ENCODE results near the gene SDK2.

SDK2 gene

DNA sequence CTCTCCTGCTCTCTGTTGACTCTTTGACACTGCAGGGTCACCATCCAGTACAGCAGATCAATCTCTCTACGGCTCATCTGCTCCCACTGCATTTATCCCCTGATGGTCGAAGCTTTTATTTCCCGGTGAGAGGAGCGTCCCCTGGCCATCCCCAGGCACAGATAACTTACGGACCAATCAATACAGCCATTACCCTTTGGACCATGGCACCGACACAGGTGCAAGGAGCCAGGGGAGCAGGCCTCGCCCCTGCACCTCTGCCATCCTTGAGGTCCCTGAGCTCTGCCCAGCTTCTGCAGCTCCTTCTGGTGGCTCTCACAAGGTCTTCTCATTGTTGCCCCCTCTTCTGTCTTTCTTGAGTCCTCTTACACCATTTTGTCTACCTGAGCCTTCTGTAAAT is 115.6 kb downstream of the SDK2 start:
- no peak for DNase-seq

DNA sequence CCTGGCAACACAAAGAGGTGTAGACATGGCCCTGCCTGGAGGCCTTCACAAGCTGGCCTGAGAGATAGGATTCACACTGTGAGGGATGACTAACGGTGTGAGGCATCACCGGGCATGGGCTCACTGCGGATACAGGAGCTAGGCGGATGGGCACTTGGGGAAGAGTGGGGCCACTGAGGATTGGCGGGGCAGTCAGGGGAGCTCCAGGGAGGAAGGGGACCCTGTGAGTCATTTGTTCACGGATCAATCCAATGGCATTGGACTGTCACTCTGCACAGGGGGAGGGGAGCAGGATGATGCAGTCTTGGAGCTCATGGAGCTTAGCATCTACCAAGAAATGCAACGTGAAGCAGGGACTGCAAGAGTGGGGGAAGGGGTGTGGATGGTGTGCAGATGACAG is 117.3 kb downstream of the SDK2 start:
- no peak for DNase-seq

DNA sequence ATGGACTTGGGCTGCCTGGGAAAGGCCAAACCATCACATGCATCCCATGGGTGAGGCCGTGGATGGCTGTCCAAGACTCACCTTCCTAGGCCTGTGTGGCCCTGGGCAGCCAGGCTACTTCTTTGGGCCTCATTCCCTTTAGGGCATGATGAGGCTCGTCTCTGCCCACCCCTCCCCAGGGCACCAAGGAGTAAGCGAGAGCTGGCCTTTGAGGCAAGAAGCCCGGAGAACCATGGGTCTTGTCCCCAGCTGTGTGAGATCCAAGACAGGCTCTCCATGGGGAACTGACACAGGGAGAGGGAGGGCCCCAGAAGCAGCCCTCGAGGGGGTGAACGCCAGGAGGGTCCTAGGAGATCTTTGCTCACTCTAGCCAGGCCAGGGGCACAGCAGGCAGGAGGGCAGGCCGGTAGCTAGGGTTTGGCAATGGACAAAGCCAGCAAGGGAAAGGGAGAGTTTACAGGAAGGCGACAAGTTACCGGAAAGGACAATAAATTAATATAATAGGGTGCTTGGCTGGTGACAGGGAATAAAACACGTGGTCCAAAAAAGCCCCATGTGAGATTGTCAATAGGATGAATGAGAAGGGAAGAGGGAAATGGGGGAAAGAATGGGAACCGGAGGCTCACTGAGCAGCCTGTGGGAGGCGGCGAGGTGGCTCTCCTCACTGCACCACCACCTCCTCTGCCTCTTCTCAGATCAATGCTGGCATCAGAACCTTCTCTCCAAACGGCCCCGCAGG is 119.1 kb downstream of the SDK2 start:
- no peak for DNase-seq

DNA sequence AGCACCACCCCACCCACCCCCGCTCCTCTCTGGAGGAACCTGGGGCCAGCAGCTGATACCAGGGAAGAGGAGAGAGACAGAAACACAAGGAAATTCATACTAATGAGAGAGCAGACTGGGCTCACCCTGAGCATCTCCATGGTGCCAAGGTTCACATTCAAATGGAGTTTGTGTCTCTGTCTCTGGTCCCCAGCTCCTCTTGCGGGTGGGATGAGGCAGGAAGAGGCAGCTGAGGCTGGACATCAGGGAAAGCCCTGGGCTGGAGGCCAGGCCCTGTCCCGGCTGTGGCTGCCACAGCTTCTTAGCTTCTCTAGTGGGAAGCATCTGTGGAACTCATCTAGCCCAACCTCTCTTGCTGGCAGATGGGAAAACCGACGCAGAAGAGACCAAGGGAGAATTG is 121.5 kb downstream of the SDK2 start:
- no peak for DNase-seq

DNA sequence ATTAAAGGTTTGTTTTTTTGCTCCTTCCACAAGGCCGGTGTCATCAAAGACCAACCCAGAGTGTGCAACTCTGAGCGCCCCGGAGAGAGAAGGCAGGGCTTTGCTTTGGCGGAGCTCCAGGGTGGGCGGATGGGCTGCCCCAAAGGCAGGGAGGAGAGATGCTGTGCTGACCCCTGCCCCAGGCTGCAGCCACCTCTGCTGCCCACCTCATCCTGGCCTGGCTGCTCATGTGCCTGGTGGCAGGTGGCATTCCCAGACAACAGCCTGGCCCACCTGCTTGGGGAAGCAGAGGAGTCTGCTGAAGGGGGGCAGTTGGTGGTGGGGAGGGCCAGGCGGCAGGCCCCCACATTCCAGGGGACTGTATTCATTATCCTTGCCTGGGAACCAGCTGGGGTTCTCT is 122.1 kb downstream of the SDK2 start:
- DNase-seq, result no peak

DNA sequence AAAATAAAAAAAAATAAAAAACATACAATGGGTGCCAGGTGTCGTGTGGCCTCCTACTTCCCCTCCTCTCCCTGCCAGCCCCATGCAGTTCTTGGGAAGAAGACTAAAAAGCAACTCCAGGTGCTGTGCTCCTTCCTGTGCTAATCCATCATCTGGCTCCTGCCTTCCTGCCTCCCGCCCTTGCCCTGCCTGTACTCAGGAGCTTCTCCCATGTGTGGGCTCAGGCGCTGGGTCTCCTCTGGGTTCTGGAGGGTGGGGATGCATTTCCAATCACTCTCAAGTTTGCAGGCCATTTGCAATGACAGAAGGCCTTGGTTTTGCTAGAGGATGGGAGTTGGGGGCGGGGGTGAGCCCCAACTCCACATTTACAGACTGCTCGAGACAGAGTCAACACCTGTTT is 122.9 kb downstream of the SDK2 start:
- DNase-seq, result no peak

DNA sequence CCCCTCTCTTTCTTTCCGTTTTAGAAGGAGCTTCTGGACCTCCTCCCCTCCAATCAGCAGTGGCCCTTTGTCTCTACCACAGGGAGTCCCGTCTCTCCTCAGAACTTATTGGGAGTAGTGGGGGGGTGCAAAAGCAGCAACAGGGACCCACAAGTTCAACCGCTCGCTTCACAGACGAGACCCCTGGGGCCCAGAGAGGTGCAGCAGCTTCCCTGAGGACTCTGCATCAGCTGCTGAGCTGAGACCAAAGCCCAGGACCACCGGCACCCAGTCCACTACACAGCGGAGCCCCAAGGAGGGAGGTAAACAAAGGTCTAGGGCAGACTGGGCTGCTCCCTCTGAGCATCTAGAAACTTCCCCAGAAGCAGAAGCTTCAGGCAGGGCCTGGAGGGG is 123.9 kb downstream of the SDK2 start:
- DNase-seq, result no peak

DNA sequence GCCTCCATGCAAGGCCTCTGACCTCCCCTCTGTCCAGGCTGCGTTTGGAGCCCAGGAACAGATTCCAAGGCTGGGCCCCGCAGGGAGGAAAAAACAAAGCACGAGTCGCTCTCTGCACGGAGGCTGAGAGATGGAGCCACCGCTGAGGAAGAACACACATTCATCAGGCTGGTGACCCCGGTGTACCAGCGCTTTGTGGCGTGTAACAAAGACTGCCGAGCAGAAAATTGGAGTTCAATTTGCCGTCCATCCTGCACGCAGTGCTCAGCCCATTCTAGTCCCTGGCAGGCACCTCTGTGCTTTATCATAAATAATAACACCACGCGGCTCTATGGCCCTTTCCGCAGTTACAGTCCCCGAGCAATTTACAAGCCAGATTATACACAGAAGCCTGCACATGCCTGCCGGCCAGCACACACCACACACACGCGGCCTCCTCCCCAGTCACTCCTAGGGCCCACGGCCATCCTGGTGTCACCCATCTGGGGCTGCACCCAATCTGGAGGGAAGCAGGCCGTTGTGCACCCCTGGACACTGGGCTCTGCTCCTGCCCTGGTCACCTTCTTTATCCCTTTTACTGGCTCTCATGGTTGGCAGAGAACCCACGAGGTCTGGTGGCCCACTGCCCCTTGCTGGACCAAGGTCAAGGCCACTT is 124.4 kb downstream of the SDK2 start:
- no peak for DNase-seq

DNA sequence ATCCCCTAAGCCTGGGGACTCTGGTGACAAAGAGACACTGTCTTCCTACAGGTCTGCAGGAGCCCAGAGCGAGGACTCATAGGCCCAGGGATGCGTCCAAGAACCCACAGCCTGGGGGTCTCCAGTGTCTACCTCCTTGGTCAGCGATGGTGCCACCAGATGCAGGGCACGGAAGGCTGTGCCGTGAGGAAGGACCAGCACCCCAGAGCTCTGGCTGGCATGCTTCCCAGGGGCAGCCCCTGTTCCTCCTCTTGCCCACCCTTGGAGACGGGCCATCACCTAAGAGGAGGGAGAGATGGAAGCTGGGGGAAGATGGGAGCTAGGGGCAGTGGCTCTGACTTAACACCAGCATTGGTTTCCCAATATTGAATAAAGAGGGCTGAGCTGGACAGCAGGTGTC is 125.2 kb downstream of the SDK2 start:
- no peak for DNase-seq

DNA sequence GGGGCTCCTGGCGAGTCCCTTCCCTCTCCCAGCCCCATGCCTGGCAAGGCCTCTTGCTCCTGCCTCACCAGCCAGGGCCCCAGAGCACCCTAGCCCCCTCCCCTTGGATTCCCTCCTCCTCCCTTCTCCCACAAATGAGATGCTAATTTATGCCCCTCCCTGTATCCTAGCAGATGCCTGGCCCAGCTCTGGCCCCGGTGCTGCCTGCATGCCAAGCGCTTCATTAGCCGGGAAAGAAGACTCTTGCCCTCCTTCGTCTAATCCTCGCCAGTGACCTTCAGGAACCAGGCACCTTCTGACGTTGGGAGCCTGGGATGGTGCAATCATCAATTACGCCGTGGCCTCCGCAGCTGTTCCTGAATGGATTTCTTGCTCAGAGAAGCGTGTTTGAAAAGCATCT is 127.8 kb downstream of the SDK2 start:
- DNase-seq, result no peak

DNA sequence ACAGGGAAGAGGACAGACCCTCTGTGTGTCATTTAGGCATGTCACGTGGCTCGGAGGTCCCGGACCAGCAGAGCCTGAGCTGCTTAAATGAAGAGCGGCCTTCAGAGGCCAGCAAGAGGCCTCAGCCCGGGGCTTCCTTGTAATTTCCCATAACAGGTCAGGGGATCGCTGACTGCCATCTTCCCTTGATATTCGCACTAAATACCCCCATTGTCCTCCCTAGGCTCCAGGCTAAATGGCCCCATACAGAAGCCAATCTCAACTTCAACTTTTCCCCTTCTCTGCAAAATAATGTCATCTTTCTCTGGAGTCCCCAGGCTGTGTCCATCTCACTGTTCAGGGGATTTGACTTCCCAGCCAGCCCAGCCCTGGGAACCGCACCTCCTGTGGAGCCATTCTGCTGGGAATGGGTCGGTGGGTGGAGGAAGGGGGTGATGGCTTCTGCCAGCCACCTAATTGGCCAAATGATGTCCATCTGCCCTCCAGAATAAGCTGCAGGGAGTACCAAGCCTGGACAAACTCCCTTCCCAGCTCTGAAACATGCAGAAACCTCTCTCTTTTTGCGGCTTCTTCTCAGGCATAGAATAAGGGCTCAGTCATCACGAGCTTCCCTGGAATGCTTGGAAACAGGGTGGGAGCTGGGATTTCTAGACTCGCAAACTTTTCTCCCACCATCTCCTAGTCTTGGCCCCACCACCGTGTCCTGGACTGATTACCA is 129.9 kb downstream of the SDK2 start:
- no peak for DNase-seq

DNA sequence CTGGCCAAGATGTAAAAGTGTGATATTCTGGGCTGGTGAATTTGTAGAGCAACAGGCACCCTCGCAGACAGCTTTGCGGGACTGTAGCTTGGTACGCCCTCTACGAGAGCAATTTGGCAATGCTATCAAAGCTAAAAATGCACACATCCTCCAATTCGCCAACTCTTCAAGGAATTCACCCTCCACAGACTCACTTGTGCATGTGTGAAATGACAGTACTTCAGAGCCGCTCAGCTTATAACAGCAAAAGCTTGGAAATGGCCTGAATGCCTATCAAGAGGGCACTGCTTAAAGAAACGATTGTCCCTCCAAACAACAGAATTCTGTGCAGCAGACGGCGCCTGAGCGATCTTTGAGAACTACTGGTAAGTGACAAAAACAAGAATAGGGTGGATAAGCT is 130.8 kb downstream of the SDK2 start:
- DNase-seq, result no peak

DNA sequence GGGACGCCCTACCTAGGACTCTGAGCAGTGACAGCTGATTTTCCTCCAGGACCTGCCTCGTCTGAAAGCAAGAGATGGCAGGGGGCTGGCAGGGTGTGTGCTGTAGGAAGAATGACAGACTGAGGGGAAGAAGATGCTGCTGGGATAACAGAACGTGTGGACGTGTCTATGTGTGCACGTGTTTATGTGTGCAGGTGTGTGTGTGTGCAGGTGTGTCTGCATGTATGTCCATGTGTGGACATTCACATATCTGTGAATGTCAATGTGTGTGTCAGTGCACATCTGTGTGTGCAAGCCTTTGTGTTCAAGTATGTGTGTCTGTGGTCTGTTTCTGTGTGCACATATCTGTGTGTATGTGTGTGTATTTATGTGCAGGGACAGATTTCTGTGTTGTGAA is 132.5 kb downstream of the SDK2 start:
- no peak for DNase-seq

DNA sequence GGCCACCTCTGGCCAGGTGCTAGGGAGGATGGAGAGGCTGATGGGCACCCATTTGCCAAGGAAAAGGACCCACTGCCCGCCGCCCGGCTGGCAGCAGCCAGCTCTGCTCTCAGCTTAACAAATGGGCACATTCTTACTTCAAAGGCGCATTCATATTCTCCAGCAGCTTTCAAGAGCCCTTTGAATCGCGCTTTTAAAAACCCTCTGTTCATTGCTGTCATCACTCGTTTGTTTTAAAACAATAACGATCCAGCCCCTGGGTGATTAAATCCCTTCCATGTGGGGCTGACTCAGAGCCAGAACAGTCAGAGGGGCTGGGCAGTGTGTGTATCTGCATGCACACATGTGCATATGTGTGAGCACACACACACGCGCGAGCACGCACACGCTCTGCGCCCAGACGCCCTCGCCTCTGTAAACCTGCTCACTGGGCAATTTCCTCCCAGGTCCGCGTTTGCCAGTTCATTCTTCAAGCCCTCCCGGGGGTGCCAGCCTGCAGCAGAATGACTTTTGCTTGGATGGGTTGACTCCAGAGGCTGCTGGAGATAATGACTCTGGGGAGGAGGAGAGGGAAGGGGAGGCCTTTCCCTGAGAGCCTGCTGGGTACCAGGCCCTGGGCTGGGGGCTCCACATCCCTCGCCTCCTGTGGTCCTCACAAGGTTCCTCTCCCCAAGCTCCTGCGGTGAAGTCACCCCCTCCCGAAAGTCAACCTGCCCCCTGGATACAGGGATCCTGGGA is 133.1 kb downstream of the SDK2 start:
- no peak for DNase-seq

DNA sequence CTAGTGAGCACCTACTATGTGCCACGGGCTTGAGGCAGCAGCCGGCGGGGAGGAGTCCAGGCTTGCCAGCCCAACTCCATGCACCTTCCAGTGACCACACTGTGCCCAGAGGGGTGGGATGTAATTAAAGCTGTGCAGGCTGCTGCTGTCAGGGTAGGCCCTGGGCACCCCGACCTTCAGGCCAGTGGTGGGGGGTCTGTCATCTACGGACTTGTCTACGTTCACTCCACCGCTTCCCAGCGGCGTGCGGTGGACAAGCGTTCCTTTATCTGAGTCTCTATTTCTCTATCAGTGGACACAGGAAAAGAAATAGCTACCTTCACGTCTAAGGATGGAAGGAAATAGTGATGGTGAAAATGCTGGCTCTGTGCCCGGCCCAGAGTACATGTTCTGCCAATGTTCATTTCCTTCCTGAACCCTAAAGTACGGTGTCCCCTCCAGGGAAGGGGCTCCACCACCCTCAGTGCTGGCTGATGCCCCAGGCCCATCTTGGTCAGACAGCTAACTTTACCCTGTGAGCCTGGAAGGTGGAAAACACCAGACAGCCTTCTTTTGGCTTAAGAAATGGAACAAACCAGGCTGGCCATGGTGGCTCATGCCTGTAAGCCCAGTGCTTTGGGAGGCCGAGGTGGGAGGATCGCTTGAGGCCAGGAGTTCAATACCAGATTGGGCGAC is 135.2 kb downstream of the SDK2 start:
- no peak for DNase-seq

DNA sequence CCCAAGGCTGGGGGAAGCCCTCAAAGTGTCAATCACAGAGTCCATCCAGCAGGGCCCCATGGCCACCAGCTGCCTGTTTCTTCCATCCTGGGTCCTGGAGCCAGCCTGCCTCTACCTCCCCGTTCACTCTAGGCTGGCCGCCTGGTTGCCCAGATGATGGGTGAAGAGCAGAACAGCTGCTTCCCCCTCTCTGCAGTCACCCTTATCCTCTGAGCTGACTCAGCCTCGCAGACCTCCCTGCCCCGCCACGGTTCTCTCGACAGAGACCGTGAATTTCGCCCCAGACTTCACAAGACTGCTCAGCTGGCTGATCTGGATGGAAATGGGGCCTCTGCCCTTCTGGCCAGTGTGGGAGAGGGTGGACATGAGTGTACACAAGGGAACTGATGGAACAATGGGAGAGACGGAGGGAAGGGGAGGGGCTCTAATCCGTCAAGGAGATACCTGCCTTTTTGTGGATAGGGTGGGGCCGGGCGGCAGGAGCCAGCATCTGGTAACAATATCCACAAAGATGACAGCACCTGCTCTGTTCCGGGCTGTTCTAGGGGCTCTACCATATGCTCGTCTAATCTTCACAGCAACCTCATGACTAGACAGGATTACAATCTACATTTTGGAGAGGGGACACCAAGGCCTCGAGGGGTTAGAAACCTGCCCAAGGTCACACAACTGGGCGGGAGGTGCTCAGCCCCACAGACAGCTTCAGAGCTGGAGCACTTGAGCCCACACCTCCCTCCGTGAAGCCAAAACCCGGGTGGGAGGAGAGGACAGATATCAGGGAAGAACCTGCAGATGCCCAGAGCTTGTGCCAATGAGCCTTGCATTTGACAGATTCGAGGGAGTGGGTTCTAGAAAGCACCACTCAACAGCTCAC is 136.0 kb downstream of the SDK2 start:
- no peak for DNase-seq

DNA sequence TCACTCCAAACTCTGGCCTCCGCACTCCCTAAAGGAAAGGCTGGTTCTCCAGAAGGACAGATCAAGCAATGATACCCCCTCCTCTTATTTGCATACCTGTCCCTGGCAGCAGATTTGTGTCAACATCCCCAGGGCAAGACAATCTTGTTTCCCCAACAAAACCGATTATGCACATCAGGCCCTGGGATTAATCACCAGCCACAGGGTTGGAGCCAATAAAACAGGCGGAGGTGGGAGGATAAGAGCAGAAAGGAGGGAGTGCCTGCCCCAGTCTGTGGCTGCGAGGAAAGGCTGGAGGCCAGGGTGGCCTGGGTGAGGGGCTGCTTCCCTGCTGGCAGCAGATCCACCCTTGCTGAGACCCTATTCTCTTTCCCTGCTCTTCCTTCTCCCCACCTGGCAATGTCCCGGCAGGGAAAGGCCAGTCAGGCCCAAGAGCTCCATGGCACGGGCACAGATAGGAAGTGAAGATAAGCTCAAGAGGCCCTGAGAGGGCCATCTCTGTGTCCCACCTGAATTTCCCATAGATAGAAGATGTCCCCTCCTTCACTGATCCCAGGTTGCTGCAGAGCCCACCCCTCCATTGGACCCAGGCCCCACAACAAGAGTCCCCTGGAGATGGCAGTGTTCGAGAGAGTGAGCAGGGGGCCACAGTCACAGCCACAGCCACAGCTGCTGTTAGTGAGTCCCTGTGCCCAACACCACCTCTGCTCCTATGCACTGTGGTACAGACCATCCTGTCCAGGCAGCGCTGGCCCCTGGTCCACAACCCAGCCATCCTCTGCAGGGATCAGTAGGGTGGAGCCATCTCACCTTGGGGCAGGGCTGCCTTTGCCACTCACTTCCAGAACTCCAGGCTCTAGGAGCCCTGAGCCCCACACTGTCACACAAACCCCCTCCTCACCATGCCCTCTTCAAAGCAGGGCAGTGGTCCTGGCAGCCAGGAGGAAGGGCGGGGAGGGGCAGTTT is 137.5 kb downstream of the SDK2 start:
- no peak for DNase-seq

DNA sequence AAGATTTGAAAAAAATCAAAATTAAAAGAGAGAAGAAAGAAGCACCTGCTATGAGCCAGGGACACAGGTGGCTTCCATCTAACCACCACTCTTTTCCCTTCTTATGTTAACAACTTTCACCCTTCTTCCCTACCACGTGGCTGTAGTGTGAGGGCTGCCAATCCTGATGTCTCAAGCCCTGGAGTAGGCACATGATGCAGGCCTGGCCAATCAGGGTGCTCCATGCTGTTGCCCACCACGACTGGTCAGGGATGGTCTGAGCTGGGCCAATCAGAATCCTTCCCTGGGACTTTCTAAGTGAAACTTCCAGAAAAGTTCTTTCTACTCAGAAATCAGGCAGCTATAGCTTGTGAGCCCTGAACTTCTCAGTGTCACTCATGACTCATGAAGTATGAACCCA is 140.7 kb downstream of the SDK2 start:
- no peak for DNase-seq

DNA sequence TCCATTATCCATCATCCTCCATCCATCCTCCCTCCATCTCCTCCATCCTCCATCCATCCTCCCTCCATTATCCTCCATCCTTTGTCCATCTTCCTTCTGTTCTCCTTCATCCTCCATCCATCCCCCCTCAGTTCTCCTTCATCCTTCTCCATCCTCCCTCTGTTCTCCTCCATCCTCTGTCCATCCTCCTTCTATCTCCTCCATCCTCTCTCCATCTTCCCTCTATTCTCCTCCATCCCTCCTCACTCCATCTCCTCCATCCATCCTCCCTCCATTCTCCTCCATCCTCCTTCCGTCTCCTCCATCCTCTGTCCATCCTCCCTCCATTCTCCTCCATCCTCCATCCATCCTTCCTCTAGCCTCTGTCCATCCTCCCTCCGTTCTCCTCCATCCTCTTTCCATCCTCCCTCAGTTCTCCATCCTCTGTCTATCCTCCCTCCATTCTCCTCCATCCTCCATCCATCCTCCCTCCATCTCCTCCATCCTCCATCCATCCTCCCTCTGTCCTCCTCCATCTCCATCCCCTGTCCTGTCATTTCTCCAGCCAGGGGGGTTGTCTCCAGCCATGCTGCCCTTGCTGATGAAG is 143.7 kb downstream of the SDK2 start:
- no peak for DNase-seq

DNA sequence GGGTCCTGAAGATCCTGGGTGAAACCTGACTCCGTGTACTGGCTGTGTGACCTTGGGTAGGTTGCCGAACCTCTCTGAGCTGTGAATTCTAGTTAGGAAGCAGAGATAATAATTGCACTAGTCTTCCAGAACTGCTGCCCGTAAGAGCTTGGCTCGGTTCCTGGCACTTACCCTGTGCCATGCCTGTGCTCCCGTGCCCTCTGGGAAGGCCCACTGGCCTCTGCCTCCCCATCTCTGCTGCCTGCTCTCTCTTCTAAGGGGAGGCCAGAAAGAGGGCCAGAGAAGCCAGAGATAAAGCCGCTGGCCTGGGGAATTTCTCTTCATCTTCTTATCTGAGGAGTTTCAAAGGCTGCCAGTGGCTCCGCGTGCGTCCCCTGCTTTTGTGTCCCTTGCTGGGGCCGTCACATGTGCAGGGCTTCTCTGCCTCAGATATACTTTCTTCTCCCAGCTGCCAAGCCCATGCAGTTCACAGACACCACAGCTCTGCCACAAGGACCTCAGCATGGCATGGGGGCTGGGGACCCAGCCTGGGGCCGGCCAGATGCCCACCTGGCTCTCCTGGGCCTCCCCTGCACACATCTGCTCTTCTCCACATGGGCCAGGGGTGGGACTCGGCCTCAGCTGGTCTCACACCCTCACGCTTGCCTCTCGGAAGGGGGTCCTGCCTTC is 145.2 kb downstream of the SDK2 start:
- no peak for DNase-seq
